Upper lobe of left lung (tissue), 4 donors: Measurements from ENCODE around the gene DYNLT3.

ENCODE experiments used
- EP300 ChIP-seq, 4 donors: sonication (generic); formaldehyde crosslinking; IDR thresholded peaks; one replicate each; pipeline ENCODE4 v1.5.1; 2017; ENCODE audit warnings: antibody characterized with exemption in 4 of 4, control low read depth in 2 of 4
- POLR2A ChIP-seq, 4 donors: fragments of 450-650 bp; IDR thresholded peaks; one replicate each; pipeline ENCODE4 v1.5.1; 2016 to 2017; ENCODE audit warnings: antibody characterized with exemption in 4 of 4, mild to moderate bottlenecking in 2 of 4
- POLR2AphosphoS5 ChIP-seq, 2 donors: sonication (generic); formaldehyde crosslinking; IDR thresholded peaks; one replicate each; pipeline ENCODE4 v1.5.1; 2017; ENCODE audit warnings: antibody characterized with exemption in 2 of 2
- TF ChIP-seq, protein P1 (sequence below), 6 experiments: fragments of 450-650 bp in 4 of 6; fragments of 200-600 bp in 2 of 6; sonication (generic) in 2 of 6; IDR thresholded peaks; one replicate each; pipeline ENCODE4 v1.5.1; 2016 to 2019; ENCODE audit warnings: antibody characterized with exemption in 6 of 6

DNA sequence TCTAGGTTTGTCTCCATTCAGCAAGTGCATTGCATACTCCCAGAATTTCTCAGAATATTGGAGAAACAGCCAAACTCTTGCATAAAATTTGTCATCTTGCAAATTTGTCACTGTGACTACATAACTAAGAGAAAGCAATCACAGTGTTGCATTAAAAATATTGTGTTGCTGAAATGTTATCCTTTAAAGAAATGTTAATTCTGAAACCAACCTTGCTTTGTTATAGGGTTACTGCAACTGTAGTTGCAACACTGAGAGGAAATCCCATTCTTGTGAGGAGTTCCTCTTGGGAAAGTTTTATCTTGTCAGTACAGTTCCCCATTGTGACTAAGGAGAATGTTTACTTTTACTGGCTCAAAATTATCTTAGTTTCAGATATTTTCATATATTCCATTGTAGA is 46.7 kb downstream of the DYNLT3 start:
- TF ChIP-seq, protein P1, sequence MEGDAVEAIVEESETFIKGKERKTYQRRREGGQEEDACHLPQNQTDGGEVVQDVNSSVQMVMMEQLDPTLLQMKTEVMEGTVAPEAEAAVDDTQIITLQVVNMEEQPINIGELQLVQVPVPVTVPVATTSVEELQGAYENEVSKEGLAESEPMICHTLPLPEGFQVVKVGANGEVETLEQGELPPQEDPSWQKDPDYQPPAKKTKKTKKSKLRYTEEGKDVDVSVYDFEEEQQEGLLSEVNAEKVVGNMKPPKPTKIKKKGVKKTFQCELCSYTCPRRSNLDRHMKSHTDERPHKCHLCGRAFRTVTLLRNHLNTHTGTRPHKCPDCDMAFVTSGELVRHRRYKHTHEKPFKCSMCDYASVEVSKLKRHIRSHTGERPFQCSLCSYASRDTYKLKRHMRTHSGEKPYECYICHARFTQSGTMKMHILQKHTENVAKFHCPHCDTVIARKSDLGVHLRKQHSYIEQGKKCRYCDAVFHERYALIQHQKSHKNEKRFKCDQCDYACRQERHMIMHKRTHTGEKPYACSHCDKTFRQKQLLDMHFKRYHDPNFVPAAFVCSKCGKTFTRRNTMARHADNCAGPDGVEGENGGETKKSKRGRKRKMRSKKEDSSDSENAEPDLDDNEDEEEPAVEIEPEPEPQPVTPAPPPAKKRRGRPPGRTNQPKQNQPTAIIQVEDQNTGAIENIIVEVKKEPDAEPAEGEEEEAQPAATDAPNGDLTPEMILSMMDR (IDR thresholded peaks at IDR 0.05), result no peak
- TF ChIP-seq POLR2A (IDR thresholded peaks at IDR 0.05), result no peak
- no peak for TF ChIP-seq POLR2AphosphoS5 (IDR thresholded peaks at IDR 0.05)
- TF ChIP-seq EP300 (IDR thresholded peaks at IDR 0.05), result no peak
